SU-DHL-6 (cell line): ENCODE data around the gene SDC3.

ENCODE experiments used
- H2AFZ ChIP-seq: fragments of 200-600 bp; sonication (generic); 2 replicates; pipeline ENCODE4 v1.6.1; 2014; ENCODE audit warnings: low read depth, mild to moderate bottlenecking, moderate library complexity, mixed read lengths, antibody characterized with exemption, low read length; ENCODE audit not compliant: severe bottlenecking
- H3F3A ChIP-seq: fragments of 200-600 bp; shearing (Covaris generic); 2 replicates; pipeline ENCODE4 v1.6.0; 2016; ENCODE audit warnings: antibody characterized with exemption, mild to moderate bottlenecking; ENCODE audit not compliant: insufficient read depth
- H3K27ac ChIP-seq: fragments of 200-600 bp; sonication (generic); 2 replicates; pipeline ENCODE4 v1.5.1; 2016; ENCODE audit warnings: low read depth, mild to moderate bottlenecking, low read length, moderate library complexity, mixed read lengths
- H3K27me3 ChIP-seq: fragments of 200-600 bp; sonication (generic), shearing (Covaris generic); 2 replicates; pipeline ENCODE4 v1.6.0; 2014; ENCODE audit warnings: mild to moderate bottlenecking, low read length
- H3K36me3 ChIP-seq: fragments of 200-600 bp; sonication (generic); 2 replicates; pipeline ENCODE4 v1.6.1; 2014; ENCODE audit warnings: mild to moderate bottlenecking, low read length, mixed read lengths
- H3K4me2 ChIP-seq: fragments of 300-600, 200-600 bp; shearing (Covaris generic), sonication (generic); 2 replicates; pipeline ENCODE4 v1.6.0; 2014; ENCODE audit warnings: low read length, low read depth, mild to moderate bottlenecking; ENCODE audit not compliant: poor library complexity, severe bottlenecking
- H3K4me3 ChIP-seq: fragments of 200-600 bp; sonication (generic); 2 replicates; pipeline ENCODE4 v1.5.1; 2014; ENCODE audit warnings: antibody characterized with exemption, low read length, mild to moderate bottlenecking, mixed read lengths; ENCODE audit not compliant: insufficient read depth, poor library complexity, severe bottlenecking
- H3K79me2 ChIP-seq: fragments of 200-600 bp; sonication (generic); 2 replicates; pipeline ENCODE4 v1.6.1; 2014; ENCODE audit warnings: mild to moderate bottlenecking, low read length, moderate library complexity; ENCODE audit not compliant: insufficient read depth
- H3K9ac ChIP-seq: fragments of 200-600 bp; sonication (generic); 2 replicates; pipeline ENCODE4 v1.7.0; 2014; ENCODE audit warnings: mild to moderate bottlenecking, low read length
- H3K9me2 ChIP-seq: fragments of 200-600 bp; sonication (generic); replicated peaks from 2 replicates; pipeline ENCODE4 v1.6.1; 2014; ENCODE audit warnings: low read length; ENCODE audit not compliant: insufficient read depth
- H3K9me3 ChIP-seq: fragments of 200-600 bp; sonication (generic); 2 replicates; pipeline ENCODE4 v1.6.1; 2014; ENCODE audit warnings: low read length, mixed read lengths; ENCODE audit not compliant: insufficient read depth
- H4K20me1 ChIP-seq: fragments of 200-600 bp; sonication (generic); 2 replicates; pipeline ENCODE4 v1.6.1; 2014; ENCODE audit warnings: low read depth, mild to moderate bottlenecking, antibody characterized with exemption, low read length, moderate library complexity, mixed read lengths
- CTCF ChIP-seq: fragments of 200-600 bp; sonication (generic); IDR thresholded peaks from one replicate; pipeline ENCODE4 v1.5.1; 2017; ENCODE audit warnings: antibody characterized with exemption, mild to moderate bottlenecking, low read length, moderate library complexity; ENCODE audit not compliant: insufficient read depth, poor library complexity, severe bottlenecking
- EZH2phosphoT487 ChIP-seq: fragments of 200-600 bp; sonication (generic), shearing (Covaris generic); conservative IDR thresholded peaks from 2 replicates; pipeline ENCODE4 v1.6.1; 2018; ENCODE audit warnings: mild to moderate bottlenecking, antibody characterized with exemption, low read length, moderate library complexity, mixed read lengths

Gene SDC3

GRCh38 chr1:30904191-30904961, 4.2 kb downstream of the SDC3 start:
- no peak for TF ChIP-seq CTCF
- Histone ChIP-seq H4K20me1 (no peaks in the 10 kb centered on the region), H3K9me3 (no peaks in the 10 kb centered on the region), H3K27me3 (no peaks in the 10 kb centered on the region), H3K9ac (no peak overlapping the region), H3K79me2 (no peaks in the 10 kb centered on the region), H3K4me3 (no peak overlapping the region), H3K9me2 (no peaks in the 10 kb centered on the region), H2AFZ (no peak overlapping the region), H3K4me2 (no peak overlapping the region), H3K36me3 (no peaks in the 10 kb centered on the region), H3K27ac (no peak overlapping the region), H3F3A (no peaks in the 10 kb centered on the region)

GRCh38 chr1:30903343-30904034, 5.1 kb downstream of the SDC3 start:
- no peaks in the 10 kb centered on the region for H3K79me2 ChIP-seq
- H3K27me3 ChIP-seq, result no peaks in the 10 kb centered on the region
- no peaks in the 10 kb centered on the region for H3K36me3 ChIP-seq
- H3K9ac ChIP-seq, result no peak overlapping the region
- no peaks in the 10 kb centered on the region for H3K9me2 ChIP-seq
- H3F3A ChIP-seq, result no peaks in the 10 kb centered on the region
- no peak overlapping the region for H3K4me2 ChIP-seq
- H3K27ac ChIP-seq, result no peak overlapping the region
- no peaks in the 10 kb centered on the region for H3K9me3 ChIP-seq
- no peaks in the 10 kb centered on the region for H4K20me1 ChIP-seq
- H3K4me3 ChIP-seq, result no peak overlapping the region
- H2AFZ ChIP-seq, result no peak overlapping the region
- TF ChIP-seq EZH2phosphoT487, result no peak
- TF ChIP-seq CTCF, result no peak

GRCh38 chr1:30902593-30903290, 5.8 kb downstream of the SDC3 start:
- no peak overlapping the region for H3K9ac ChIP-seq
- H4K20me1 ChIP-seq, result no peaks in the 10 kb centered on the region

More at GRCh38 chr1:30902593-30903290, 5.8 kb downstream of the SDC3 start:
- TF ChIP-seq CTCF, result no peak
- no peak for TF ChIP-seq EZH2phosphoT487
- no peaks in the 10 kb centered on the region for H3K36me3 ChIP-seq
- H2AFZ ChIP-seq, result no peak overlapping the region
- no peak overlapping the region for H3K4me2 ChIP-seq
- no peaks in the 10 kb centered on the region for H3K79me2 ChIP-seq
- no peaks in the 10 kb centered on the region for H3K9me2 ChIP-seq
- H3F3A ChIP-seq, result no peaks in the 10 kb centered on the region
- no peaks in the 10 kb centered on the region for H3K9me3 ChIP-seq
- H3K27ac ChIP-seq, result no peak overlapping the region
- H3K4me3 ChIP-seq, result no peak overlapping the region
- H3K27me3 ChIP-seq, result no peaks in the 10 kb centered on the region
